GM13977 (cell line): Measurements from ENCODE around the gene CFAP45.

Experiments
- DNase-seq: peaks from one replicate; pipeline ENCODE4 v3.0.0; 2012; ENCODE audit warnings: low spot score
- in situ Hi-C: fragments of 300-500 bp; cut with MboI; formaldehyde crosslinking; loops from one replicate; pipeline ENCODE4 v1.12.0; 2022; ENCODE audit warnings: low sequenced_read_pairs, low pct_unique_long_range_greater_than_20kb, mixed read lengths, inconsistent platforms; ENCODE audit not compliant: unreplicated experiment
- TF ChIP-seq, protein P1 (sequence below): IDR thresholded peaks from 2 replicates; pipeline ENCODE4 v1.5.1; 2012; ENCODE audit warnings: mild to moderate bottlenecking, control low read depth; ENCODE audit not compliant: insufficient read depth; ENCODE audit errors: extremely low read depth, missing control alignments

CFAP45 gene

DNA sequence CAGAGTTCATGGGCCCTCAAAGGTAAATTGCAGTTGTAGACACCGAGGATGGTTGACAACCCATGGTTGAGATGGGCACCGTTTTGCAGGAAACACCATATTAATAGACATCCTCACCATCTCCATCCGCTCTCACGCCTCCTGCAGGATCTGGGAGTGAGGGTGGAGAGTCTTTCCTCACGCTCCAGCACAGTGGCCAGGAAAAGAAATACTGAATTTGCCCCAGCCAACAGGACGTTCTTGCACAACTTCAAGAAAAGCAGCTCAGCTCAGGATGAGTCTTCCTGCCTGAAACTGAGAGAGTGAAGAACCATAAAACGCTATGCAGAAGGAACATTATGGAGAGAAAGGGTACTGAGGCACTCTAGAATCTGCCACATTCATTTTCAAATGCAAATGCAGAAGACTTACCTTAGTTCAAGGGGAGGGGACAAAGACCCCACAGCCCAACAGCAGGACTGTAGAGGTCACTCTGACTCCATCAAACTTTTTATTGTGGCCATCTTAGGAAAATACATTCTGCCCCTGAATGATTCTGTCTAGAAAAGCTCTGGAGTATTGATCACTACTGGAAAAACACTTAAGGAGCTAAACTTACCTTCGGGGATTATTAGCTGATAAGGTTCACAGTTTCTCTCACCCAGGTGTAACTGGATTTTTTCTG, 64.0 kb downstream of the CFAP45 start:
- in situ Hi-C loops, result no loop called here
- no peak for DNase-seq
- TF ChIP-seq, protein P1, sequence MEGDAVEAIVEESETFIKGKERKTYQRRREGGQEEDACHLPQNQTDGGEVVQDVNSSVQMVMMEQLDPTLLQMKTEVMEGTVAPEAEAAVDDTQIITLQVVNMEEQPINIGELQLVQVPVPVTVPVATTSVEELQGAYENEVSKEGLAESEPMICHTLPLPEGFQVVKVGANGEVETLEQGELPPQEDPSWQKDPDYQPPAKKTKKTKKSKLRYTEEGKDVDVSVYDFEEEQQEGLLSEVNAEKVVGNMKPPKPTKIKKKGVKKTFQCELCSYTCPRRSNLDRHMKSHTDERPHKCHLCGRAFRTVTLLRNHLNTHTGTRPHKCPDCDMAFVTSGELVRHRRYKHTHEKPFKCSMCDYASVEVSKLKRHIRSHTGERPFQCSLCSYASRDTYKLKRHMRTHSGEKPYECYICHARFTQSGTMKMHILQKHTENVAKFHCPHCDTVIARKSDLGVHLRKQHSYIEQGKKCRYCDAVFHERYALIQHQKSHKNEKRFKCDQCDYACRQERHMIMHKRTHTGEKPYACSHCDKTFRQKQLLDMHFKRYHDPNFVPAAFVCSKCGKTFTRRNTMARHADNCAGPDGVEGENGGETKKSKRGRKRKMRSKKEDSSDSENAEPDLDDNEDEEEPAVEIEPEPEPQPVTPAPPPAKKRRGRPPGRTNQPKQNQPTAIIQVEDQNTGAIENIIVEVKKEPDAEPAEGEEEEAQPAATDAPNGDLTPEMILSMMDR, result peak; percentile 21

DNA sequence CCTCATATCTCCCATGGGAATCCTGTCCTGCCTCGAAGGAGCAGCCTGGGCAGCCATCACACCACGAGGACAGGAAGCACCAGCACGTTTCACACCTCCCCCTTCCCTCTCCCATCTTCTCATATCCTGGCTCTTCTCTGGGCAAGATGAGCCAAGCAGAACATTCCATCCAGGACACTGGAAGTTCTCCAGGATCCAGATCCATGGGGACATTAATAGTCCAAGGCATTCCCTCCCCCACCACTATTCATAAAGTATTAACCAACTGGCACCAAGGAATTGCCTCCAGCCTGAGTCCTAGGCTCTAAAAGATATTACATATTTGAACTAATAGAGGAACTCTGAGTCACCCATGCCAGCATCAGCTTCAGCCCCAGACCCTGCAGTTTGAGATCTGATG, 64.6 kb downstream of the CFAP45 start:
- in situ Hi-C loops, result no loop called here
- TF ChIP-seq, protein P1, result no peak
- DNase-seq, result no peak

DNA sequence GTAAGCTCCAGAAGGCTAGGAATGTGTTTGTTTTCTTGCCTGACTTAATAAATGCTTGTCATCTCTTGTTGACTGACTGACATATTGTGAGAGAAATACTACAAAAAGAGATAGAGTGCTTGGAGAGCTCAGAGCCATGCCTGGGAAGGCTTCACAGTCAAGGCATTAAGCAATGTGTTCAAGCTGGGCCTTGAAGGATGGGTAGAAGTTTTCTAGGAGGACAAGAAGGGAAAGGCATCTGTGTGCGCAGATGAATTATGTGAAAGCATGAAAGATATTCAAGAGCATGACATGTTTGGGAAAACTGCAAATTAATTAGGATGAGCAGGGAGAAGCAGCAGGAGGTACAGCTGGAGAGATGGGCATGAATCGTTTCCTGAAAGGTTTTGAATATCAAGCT, 67.7 kb downstream of the CFAP45 start:
- no peak for DNase-seq
- in situ Hi-C loops, result no loop called here
- TF ChIP-seq, protein P1, result no peak

DNA sequence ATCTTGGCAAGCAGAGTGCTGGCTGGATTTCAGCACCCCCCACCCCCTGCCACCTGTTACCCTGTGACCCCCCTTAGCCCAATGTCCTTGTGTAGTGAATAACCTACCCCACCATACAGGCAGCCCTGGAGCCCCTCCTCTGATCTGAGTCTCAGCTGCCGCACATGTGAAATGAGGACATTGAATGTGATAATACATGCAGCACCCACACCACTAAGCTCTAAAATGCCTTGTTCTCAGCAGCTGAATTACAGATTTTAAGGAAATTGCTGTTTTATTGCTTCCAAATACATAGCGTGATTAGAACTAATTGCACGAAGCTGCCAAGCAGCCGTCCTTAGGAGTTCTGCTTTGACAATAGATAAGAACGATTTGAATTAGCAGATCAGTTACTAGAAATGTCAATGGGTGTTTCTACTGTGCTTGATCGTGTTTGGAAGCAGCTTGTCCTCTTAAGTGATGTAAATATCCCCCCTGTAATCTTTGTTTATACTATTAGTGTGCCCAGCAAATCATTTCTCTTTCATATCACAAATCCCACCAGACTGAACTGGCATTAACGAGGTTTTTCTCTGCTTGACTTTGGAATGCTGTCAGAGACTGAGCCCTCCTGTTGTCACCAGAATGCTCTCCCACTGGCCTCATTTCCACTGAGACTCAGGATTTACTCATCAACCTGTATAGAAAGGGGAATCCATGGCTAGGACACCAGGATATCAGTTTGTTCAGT, 68.4 kb downstream of the CFAP45 start:
- TF ChIP-seq, protein P1, result no peak
- no peak for DNase-seq
- in situ Hi-C loops, result no loop called here

DNA sequence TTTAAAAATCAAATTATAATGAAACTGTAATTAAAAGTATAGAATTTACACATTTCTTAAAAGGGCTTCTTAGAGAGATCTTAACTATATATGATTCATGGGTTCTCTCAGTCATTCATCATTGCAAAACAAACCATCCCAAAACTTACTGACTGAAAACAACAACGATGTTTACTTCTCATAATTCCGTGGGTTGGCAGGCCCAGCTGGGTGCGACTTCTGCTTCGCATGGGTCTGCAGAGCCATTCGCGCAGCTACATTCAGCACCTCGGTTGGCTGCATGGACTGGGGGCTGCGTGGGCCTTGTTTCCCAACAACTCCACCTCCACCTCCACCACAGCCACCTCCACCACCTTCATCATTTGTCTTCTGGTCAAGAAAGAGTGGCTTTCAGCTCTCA, 69.2 kb downstream of the CFAP45 start:
- no peak for DNase-seq
- in situ Hi-C loops, result no loop called here
- TF ChIP-seq, protein P1, result no peak

DNA sequence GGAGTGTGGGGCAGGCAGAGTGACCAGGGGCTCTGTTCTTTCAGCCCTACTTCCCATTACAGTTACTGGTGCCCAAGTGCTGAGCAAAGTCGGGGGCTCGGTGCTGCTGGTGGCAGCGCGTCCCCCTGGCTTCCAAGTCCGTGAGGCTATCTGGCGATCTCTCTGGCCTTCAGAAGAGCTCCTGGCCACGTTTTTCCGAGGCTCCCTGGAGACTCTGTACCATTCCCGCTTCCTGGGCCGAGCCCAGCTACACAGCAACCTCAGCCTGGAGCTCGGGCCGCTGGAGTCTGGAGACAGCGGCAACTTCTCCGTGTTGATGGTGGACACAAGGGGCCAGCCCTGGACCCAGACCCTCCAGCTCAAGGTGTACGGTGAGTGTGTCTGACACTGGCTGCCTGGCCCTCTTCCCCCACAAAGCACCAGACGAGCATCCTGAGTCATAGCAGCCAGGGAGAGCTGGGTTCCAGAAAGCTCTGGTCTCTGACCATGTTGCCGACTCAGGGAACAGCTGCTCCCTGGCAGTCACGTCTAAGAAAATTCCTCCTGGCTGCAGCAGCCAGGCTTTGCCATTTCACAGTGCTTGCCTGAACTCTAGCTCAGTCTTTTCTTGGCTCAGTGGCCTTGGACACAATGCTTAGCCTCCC, 70.0 kb downstream of the CFAP45 start:
- in situ Hi-C loops, result no loop called here
- DNase-seq, result no peak
- TF ChIP-seq, protein P1, result no peak
